Activated CD4-positive, CD25-positive, alpha-beta regulatory T cell treated with anti-CD3 and anti-CD28 coated beads, Interleukin-2, amount 50 U/mL, for 24 hours (primary cell): Measurements from ENCODE around the gene NEURL3.
A peak's percentile ranks its signal among the peaks of the same experiment; 100 is the strongest.

ENCODE experiments used
- ATAC-seq, 2 donors: fragments of 150-1000 bp; cut with Tn5 transposase; one replicate each; pipeline ENCODE4 v1.10.0; 2021; ENCODE audit warnings: mild to moderate bottlenecking in 1 of 2, moderate library complexity in 1 of 2

Gene NEURL3

GRCh38 chr2:96527286-96528005, 22.3 kb upstream of the NEURL3 start:
- ATAC-seq = peak; percentile 20 to 22

- ATAC-seq = no peak
Measured at GRCh38 chr2:96526615-96527285, 21.6 kb upstream of the NEURL3 start.

GRCh38 chr2:96526101-96526591, 21.0 kb upstream of the NEURL3 start:
- no peak for ATAC-seq

- no peak for ATAC-seq
Measured at GRCh38 chr2:96525211-96525507, 20.0 kb upstream of the NEURL3 start.

- ATAC-seq = peak; percentile 44 to 50
Measured at GRCh38 chr2:96524482-96525210, 19.5 kb upstream of the NEURL3 start.

- peak; percentile 36 to 48 for ATAC-seq
Measured at GRCh38 chr2:96523659-96524481, 18.7 kb upstream of the NEURL3 start.

GRCh38 chr2:96522304-96523203, 17.4 kb upstream of the NEURL3 start:
- ATAC-seq = no peak

GRCh38 chr2:96521219-96521618, 16.1 kb upstream of the NEURL3 start:
- no peak for ATAC-seq

- ATAC-seq = no peak
Measured at GRCh38 chr2:96520697-96521096, 15.5 kb upstream of the NEURL3 start.

- no peak for ATAC-seq
Measured at GRCh38 chr2:96520231-96520630, 15.1 kb upstream of the NEURL3 start.

- no peak for ATAC-seq
Measured at GRCh38 chr2:96517079-96517478, 11.9 kb upstream of the NEURL3 start.

- no peak for ATAC-seq
Measured at GRCh38 chr2:96514521-96514920, 9.4 kb upstream of the NEURL3 start.

GRCh38 chr2:96512341-96512740, 7.2 kb upstream of the NEURL3 start:
- ATAC-seq = no peak

GRCh38 chr2:96511851-96512250, 6.7 kb upstream of the NEURL3 start:
- no peak for ATAC-seq

GRCh38 chr2:96510931-96511595, 5.9 kb upstream of the NEURL3 start:
- no peak for ATAC-seq

- ATAC-seq = no peak
Measured at GRCh38 chr2:96509847-96510230, 4.7 kb upstream of the NEURL3 start.

- ATAC-seq = peak; percentile 32 to 41
Measured at GRCh38 chr2:96509114-96509846, 4.1 kb upstream of the NEURL3 start.

GRCh38 chr2:96508521-96509113, 3.5 kb upstream of the NEURL3 start:
- ATAC-seq = no peak

- ATAC-seq = peak; percentile 92 to 96
Measured at GRCh38 chr2:96507957-96508520, 2.9 kb upstream of the NEURL3 start.

GRCh38 chr2:96506907-96507240, 1.7 kb upstream of the NEURL3 start:
- no peak for ATAC-seq
